GM12891 (cell line): Measurements from ENCODE around the gene CCDC69.

Experiments used
- PAX5 ChIP-seq: IDR thresholded peaks from 2 replicates; pipeline ENCODE4 v1.6.1; 2011; ENCODE audit warnings: low read length, moderate library complexity, mild to moderate bottlenecking; ENCODE audit not compliant: insufficient read depth, severe bottlenecking
- POLR2A ChIP-seq: IDR thresholded peaks from 2 replicates; pipeline ENCODE4 v1.6.1; 2011; ENCODE audit warnings: low read depth, low read length, control low read depth
- POLR2AphosphoS5 ChIP-seq: IDR thresholded peaks from 2 replicates; pipeline ENCODE4 v1.6.1; 2011; ENCODE audit warnings: low read depth, low read length, control low read depth
- SPI1 ChIP-seq: IDR thresholded peaks from 2 replicates; pipeline ENCODE4 v1.6.1; 2011; ENCODE audit warnings: low read depth, low read length, control low read depth
- TAF1 ChIP-seq: IDR thresholded peaks from 2 replicates; pipeline ENCODE4 v1.6.1; 2011; ENCODE audit warnings: low read depth, low read length, control low read depth

GRCh38 chr5:151139646-151140045 lies 84.2 kb downstream of the CCDC69 start:
- TF ChIP-seq POLR2AphosphoS5 (no peak), POLR2A (no peak), TAF1 (no peak), SPI1 (no peak), PAX5 (no peak)
